Suppressor macrophage (primary cell): ENCODE results near the gene TWSG1.
"Not testable (repeated sequence)": the region's sequence is repeated elsewhere in the genome, so short reads cannot be mapped to it uniquely, and the experiment has no call there.

Experiments
- DNase-seq, 4 experiments: peaks; one replicate each; pipeline ENCODE4 v3.0.0-alpha.2; 2020 to 2022

Gene TWSG1

DNA sequence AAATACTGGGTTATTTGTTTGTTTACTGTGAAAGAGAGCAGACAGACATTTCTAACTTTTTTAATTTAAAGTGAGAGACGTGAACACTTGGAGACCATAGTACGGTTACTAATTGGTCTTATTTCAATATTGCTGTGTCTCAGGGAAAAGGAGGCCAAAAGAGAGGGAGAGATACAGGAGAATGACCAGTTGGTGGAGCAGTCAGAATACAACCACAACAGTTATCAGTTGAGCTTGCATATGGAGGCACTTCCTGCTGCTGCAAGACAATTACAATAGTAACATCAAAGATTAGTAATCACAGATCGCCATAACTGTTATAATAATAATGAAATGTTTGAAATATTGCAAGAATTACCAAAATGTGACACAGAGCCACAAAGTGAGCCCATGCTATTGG is 58.2 kb downstream of the TWSG1 start:
- no peak for DNase-seq

DNA sequence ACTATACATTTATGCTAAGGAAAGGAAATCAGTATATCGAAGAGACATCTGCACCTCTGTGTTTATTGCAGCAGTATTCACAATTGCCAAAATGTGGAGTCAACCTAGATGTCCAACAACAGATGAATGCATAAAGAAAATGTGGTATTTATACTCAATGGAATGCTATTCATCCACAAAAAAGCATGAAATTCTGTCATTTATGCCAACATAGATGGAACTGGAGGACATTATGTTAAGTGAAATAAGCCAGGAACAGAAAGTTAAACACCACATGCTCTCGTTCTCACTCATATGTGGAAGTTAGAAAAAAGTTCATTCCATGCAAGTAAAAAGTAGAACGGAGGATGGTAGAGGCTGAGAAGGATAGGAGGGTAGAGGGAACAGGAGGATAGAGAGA is 59.5 kb downstream of the TWSG1 start:
- no peak for DNase-seq

DNA sequence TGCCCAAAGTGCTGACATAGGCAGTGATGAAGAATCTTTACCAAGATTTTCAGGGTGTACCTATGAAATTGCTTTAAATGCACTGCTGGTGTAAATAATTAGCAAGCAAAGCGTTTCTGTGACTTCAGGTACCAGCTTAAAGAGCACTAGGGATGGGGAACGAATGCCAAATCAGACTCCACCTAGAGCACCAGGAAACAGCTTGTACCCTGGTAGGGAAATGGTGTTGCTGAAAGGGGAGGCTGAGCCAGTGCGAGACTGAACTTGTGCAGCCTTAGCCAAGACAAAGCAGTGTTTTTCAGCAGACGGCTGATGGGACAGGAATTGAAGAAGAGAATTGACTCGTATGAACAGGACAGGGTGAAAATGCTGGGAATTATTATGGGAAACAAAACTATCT is 65.6 kb downstream of the TWSG1 start:
- no peak for DNase-seq

DNA sequence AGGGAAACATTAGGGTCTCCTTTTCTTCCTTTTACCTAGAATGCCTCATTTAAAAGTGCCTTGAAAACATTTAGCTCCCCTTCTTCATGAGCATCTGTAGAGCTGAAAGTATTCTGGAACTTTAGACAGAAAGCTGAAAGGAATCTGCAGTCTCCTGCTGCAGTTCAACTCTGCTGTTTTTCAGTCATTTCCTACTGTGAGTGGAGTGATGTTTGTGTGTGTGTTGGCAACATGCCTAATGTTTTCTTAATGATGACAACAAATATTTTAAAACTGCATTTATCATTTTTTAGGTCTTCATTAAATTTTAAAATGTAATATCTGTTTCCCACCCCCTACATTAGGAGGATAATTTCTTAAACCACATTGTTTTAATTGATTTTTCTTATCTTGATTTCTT is 66.6 kb downstream of the TWSG1 start:
- no peak for DNase-seq

DNA sequence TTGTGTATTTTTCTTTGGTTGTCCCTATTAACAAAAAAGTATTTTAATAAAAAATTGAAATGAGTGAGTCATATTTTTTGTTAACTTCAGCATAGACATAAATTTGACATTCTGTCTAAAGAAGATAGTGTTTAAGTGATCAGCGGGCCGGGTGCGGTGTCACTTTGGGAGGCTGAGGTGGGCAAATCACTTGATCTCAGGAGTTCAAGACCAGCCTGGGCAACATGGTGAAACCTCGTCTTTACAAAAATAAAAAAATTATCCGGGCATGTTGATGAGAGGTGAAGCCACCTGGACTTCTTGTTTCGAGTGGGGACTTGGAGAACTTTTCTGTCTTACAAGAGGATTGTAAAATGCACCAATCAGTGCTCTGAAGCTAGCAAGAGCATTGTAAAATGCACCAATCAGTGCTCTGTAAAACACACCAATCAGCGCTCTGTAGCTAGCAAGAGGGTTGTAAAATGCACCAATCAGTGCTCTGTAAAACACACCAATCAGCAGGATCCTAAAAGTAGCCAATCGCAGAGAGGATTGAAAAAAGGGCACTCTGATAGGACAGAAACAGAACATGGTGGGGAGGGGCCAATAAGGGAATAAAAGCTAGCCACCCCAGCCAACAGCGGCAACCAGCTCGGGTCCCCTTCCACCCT is 67.9 kb downstream of the TWSG1 start:
- not testable (repeated sequence) for DNase-seq

DNA sequence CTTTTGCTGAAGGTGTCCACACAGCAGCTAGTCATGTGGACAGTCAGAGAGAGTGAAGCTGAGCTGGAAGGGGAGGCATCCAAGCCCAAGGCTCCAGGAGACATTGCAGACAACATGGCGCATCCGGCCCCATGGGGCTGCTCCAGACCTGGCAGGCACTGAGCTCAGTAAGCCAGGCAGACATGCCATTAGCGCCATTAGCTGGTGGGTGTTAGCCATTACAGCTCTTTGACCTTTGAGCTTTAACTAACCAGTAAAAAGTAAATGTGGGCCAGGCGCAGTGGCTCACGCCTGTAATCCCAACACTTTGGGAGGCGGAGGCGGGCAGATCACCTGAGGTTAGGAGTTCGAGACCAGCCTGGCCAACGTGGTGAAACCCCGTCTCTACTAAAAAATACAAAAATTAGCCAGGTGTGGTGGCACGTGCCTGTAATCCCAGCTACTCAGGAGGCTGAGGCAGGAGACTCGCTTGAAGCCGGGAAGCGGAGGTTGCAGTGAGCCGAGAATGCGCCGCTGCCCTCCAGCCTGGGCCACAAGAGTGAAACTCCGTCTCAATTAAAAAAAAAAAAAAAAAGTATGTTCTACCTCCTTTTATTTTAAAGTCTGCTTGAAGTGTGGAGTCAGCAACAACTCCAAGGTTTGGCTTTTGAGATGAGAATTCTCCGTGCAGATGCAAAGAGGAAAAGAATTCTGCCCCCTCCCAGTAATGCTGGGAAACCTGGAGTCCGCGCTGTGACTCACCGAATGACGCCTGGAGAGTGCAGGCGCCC is 69.4 kb downstream of the TWSG1 start:
- peak in 2 of 4 experiments; percentile 9 to 14 for DNase-seq

DNA sequence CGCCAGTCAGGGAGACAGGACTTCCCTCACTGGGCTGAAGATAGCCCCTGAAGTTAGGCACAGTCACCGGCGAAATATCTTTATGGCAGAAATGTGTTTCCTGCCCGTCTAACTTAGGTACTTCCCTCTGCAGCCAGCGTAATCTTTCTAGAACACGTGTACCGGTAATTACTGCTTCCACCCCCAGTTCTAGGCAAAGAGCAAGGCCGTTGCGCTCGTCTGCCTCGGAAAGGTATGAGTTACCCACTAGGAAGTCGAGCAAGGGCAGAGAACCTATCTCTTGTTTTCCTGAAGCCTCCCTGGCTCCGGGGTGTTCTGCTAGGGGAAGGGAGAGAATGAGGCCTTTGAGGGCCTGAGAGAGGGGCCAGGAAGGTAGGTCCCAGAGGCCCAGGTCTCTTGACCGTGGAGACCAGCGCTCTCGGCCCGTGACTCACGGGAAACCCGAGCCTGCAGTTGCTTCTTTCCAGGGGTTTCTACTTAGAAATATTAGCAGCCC is 70.0 kb downstream of the TWSG1 start:
- DNase-seq: peak; percentile 50 to 68 (median 64)

DNA sequence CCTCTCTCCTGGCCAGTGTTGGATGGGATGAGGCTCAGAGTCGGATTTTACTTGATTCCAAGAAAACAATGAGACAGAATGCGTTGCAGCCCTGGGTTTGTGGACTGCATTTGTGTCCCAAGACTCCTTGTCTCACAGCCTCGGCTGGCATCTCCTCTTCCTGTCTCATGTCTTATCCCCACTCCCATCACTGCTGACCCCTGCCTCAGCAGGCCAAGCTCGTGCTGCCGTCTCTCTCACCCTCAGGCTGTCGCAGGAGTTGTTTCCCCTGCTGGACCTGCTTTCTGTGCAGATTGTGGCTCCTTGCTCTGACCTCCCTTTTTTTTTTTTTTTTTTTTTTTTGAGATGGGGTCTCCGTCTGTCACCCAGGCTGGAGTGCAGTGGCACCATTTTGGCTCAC is 70.6 kb downstream of the TWSG1 start:
- no peak for DNase-seq

DNA sequence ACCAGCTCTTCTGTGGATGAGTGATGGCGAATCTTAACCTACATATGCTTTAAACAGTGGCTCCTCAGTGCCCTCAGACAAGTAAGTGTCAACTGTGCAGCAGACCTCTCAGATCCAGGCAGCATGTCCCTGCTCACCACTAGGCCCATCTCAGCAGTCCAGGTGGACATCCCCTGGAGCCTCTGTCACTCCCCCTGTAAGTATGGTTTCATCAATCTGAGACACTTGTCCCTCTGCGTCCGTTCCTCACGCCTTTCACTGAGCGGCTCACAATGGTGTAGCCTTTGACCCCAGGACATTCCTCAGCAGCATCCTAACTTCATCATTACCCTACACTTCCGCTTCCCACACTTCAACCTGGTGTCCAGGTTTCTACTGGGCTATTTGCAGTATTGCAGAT is 71.4 kb downstream of the TWSG1 start:
- no peak for DNase-seq

DNA sequence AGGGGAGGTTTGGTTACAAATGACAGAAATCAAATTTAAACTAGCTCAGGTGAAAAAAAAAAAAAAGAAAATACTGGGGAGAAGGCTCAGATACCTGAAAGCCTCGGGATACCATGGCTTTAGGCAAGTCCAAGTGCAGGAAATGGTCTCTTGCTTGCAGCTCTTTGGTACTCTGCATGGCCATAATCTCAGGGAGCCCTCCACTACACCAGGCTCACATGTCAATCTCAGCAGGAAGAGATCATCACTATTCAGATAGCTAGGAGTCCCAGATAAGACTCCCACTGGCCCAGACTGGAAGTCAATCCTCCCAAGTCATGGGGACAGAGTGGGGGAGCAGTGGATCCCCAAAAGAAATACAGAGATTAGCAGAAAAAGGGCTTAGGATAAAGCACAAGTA is 75.9 kb downstream of the TWSG1 start:
- no peak for DNase-seq

DNA sequence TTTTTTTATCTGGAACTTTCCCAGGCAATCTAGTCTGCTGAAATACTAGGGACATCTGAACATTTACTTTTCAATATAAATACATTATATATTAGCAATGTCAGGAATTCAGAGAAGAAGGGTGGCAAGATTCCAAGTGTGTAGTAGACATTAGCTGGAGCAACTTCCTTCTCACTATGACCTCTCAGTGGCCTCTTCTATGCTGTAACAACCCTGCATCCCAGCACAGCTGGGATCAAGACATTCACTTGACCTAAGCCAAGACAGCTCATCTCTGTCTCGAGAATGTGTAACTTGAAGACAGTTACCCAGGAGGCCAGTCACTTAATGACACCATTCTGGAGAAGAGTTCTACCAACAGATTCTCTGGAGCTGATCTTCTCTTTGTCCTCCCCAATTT is 79.0 kb downstream of the TWSG1 start:
- peak in 2 of 4 experiments; percentile 5 to 42 for DNase-seq

DNA sequence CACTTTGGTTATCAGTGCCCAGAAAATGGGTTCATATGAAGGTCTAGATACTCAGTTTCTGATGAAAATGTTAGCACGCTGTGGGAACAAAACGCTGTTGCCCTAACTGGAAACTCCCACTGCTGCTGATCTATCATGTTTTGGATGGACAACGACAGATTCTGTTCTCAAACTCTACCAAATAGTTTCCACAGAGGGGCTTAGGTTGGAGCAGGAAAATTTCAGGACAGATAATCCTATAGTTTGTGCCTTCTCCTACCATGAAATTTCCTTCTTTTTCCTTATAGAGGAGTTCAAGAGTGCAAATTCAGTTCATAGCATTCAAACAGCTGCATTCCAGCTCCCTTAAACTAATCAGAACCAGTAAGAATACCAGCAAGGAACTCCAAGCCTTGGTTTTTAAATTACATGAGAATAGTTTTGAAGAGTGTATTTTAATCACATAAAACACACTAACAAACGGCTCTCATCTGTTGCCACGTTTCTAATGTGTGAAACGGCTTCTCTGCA is 82.0 kb downstream of the TWSG1 start:
- no peak for DNase-seq

DNA sequence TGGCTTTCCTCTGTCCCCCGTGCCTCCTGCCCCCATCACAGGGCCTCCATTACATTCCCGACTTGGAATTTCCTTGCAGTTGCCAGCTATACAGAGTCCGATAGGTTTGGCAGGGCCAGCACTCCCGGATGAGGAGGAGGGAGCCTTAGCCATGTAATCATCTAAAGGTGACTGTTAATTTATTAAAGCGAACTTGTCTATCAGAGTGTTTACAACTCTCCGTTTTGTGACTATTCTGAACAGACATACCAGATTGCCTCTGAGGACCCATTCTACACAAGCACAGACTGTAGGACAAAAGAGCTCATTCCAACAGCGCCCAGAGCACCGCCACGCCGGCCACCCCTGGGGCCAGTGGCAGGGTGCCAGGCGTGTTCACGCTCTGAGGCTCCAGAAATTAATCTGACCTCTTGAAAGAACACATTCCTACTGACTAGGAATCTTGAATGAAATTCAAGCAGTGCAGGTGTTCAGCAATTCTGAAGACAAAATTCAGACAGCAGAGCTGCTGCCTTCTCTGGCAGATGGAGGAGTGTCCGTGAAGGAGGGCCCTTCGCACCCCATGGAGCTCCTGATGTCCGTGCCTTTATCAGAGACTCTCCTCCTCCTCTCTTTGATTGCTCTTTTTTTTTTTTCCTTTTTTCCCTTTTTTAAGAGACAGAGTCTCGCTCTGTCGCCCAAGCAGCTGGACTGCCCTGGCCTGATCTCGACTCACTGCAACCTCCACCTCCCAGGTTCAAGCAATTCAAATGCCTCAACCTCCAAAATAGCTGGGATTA is 82.7 kb downstream of the TWSG1 start:
- no peak for DNase-seq

DNA sequence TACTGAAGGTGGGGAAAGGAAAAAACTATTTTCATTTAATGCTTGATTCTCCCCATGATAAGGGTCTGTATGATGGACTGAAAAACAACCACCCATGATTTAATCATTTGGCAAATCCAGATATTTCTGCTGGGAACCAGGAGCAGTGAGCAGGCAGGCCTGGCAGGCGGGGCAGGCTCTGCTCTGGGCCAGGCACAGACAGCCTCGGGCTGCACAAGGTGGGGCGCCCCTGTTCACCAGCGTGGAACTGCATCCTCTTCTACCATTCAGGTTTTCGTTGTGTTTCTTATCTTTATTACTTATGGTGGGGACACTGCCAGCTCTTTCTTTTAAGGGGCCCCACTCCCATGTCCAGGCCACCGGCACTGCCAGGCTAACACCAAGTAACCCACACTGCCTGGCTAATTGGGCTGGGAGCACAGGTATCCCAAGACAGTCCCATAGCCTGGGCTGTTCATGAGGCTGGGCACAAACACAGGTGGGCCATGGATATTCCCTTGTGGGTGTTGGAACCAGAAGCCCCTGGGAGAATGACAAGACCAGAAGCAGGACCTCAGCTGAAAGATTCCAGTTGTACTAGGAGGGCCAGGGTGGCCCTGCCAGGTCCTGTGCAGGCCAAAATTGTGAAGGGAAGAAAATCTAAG is 83.6 kb downstream of the TWSG1 start:
- no peak for DNase-seq

DNA sequence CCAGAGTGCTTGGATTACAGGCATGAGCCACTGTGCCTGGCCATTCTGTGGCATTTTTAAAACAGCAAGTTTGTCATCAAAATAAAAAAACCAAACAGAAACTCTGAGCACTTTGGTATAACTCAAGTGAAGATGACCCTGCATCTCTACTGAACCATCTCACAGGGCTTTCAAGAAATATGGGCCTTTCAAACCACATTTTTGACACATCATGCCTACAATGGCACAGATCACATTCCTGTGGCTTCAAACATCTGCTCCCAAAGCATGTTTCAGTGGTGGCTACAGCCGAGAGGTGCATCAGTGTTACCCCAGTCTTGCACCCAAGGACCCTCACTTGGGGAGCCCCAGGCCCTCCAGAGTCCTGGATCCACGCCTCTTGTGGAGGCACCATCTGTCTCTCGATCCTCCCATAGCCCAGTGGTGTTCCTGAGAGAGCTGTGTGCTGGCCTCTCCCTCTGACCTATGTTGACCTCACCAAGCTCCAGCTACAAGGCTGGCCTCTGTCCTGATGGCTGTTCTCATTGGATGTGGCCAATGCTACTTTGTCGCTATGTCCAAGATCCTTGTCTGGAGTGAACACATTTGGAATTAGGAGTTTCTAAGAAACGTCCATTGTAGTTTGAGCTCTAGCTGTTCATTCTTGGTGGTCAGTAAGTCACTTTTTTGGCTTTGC is 85.5 kb downstream of the TWSG1 start:
- DNase-seq: no peak

DNA sequence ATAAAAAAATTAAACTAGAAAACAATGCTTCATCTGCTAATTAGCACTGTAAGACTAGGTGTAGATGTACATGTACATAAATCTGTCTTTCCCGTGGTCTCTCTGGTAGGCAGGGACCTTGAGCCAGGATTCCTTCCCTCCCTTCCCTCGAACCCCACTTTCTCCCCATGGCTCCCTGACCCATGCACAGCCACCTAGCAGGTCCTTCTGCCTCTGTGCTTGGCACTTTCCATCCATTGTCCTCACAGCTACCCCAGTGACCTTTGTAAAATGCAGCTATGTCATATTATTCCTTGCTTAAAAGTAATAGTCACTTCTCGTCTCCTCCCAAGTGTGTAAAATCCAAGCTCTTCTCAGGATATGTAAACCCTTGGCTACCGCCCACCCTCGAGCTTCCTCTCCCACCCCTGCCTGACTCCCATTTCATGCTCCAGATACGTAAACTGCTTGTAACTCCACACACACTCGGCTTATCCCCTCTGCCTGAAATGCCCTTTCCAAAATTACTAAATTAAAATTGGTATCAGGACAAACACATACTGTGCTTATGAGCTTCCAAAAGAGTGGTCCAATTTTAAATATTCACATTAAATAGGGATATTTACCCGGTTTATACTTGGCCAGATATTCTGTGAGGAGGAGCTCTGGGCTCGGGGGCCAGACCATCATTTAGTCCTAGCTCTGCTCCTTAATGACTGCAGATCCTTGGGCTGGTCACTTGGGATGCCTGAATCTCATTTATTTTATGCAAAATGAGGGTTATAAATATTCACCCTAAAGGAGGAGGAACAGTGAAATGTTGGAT is 86.7 kb downstream of the TWSG1 start:
- DNase-seq: no peak

DNA sequence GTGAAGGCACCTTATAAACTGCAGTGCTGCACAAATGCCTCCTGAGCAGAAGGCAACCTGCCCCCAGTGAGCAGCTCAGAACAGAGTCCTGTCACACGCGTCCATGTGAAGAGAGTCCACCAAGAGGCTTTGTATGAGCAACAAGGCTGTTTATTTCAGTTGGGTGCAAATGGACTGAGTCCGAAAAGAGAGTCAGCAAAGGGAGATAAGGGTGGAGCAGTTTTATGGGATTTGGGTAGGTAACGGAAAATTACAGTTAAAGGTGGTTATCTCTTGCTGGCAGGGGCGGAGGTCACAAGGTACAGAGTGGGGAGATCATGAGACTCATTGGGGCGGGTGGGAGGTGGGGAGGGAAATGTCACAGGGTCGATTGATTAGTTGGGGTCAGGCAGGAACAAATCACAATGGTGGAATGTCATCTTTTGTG is 87.3 kb downstream of the TWSG1 start:
- no peak for DNase-seq

DNA sequence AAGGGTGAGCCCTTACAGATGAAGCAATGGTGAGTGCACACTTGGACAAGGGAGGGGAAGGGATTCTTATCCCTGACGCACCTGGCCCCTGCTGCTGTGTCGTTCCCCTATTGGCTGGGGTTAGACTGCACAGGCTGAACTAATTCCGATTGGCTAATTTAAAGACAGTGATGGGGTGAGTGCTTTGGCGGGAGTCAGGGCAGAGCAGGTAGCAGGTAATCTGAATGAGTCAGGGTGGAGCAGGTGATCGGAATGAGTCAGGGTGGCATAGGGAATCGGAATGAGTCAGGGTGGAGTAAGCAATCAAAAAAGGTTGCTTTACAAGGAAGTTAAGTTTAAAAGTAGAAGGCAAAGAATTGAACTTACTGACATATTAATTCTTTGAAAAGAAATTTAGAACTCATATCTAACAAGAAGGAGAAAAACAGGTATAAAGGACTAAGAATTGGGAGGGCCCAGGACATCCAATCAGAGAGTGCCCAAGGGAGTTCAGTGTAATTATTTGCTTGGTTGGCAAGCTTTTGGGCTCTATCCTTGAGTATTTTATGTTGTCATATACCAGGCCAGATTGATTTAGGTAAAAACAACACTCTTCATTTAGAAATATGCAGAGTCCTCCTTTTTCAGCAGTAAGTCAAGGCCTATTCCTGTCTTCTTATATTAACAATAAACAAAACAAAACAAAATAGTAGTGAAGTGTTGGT is 88.4 kb downstream of the TWSG1 start:
- DNase-seq: no peak

DNA sequence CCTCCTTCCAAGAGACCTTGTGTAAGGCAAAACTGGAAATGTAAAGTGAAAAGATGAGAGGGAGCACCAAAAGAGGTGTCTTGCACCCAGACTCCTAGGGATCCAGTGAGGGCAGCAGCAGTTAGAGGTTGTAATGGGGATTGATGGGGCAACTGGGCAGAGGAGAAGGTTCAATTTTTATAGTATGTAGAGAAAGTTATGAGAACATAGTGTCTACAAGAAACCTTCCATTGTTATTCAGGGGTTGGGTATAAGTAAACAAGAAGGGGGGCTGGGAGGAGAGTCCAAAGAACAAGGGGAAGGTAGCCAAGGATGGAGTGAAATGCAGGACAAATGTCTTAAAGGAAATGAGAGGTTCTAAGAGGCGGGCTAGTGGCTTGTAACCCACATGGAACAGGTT is 89.1 kb downstream of the TWSG1 start:
- DNase-seq: not testable (repeated sequence)

DNA sequence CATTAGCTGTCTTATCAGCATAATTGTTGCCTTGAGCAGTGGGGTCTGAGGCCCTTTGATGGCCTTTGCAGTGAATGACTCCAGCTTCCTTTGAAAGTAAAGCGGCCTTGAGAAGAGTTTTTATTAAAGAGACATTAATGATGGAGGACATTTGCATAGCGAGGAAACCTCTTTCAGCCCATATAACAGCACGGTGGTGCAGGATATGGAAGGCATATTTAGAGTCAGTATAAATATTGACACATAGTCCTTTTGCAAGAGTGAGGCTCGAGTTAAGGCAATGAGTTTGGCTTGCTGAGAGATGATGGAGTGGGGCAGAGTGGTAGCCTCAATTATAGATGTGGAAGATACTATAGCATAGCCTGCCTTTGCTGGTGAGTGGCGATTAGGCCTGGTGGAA is 89.7 kb downstream of the TWSG1 start:
- DNase-seq: not testable (repeated sequence)

DNA sequence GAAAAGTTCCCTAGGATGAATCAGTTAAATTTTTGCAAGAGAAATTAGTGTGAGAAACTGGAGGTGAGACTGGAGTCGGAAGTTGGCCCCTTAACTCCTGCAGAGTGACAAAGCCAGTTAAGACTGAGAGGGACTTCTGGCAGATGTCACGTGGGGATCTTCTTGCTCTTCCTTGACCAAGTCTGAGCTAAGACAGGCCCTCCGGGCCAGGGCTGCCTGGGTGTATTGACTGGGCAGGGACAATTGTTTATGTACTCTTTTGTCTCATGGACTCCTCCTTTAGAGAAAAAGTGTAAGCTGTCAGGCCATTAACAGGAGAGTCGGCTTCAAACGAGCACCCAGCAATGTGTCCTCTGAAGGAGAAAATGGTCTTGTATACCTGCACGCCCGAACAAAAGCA is 92.2 kb downstream of the TWSG1 start:
- no peak for DNase-seq
